Measurements from ENCODE around the gene KIRREL1. TPM values are rescaled to one million over a fixed set of nuclear protein-coding genes. Genes with fewer than 3 reads are reported as not detected.
A peak's percentile ranks its signal among the peaks of the same experiment; 100 is the strongest.

KIRREL1 gene
- total RNA-seq, 1 experiment from 2014 or later, result 42.4 TPM

GRCh38 chr1:157968946-157969345 lies 24.5 kb upstream of the KIRREL1 start:
- Mint-ChIP-seq H3K27me3 (ENCODE audit: low read depth) (peaks cover 9% of the 10 kb centered on the region; the same call in 1 of the 2 replicates), H3K4me1 (peaks cover 15% of the 10 kb centered on the region), H3K4me3 (no peak overlapping the region), H3K9me3 (peaks cover 32% of the 10 kb centered on the region), H3K36me3 (peaks cover 33% of the 10 kb centered on the region), H3K27ac (no peak overlapping the region)
- ChIA-PET POLR2A (no interaction called here), CTCF (interaction anchor here (0.5 to 18.1 kb wide), 12 partner anchors 8 to 152 kb away, joined by 3 to 820 read pairs (median 6); partner anchors contain the start of gene KIRREL1)
- ATAC-seq, result no peak
- no peak for TF ChIP-seq ZNF512 (CRISPR knock-in tag; IDR thresholded peaks at IDR 0.05; ENCODE audit: borderline replicate concordance)
- DNase-seq (ENCODE audit: low spot score), result no peak

GRCh38 chr1:157969697-157970485 lies 23.6 kb upstream of the KIRREL1 start:
- DNase-seq (ENCODE audit: low spot score), result peak; percentile 62
- Mint-ChIP-seq H3K27me3 (ENCODE audit: low read depth) (peaks cover 9% of the 10 kb centered on the region; the same call in 1 of the 2 replicates), H3K36me3 (peaks cover 35% of the 10 kb centered on the region), H3K27ac (no peak overlapping the region), H3K9me3 (peaks cover 35% of the 10 kb centered on the region), H3K4me1 (peaks cover 21% of the 10 kb centered on the region), H3K4me3 (no peak overlapping the region)
- CTCF ChIA-PET, result interaction anchor here (0.9 to 18.1 kb wide), 12 partner anchors 9 to 151 kb away, joined by 3 to 820 read pairs (median 6); partner anchors contain the start of gene KIRREL1
- ATAC-seq, result peak; percentile 80
- no peak for TF ChIP-seq STAT6 (CRISPR knock-in tag; conservative IDR thresholded peaks at IDR 0.05; ENCODE audit: low read depth)
- TF ChIP-seq, protein P1, sequence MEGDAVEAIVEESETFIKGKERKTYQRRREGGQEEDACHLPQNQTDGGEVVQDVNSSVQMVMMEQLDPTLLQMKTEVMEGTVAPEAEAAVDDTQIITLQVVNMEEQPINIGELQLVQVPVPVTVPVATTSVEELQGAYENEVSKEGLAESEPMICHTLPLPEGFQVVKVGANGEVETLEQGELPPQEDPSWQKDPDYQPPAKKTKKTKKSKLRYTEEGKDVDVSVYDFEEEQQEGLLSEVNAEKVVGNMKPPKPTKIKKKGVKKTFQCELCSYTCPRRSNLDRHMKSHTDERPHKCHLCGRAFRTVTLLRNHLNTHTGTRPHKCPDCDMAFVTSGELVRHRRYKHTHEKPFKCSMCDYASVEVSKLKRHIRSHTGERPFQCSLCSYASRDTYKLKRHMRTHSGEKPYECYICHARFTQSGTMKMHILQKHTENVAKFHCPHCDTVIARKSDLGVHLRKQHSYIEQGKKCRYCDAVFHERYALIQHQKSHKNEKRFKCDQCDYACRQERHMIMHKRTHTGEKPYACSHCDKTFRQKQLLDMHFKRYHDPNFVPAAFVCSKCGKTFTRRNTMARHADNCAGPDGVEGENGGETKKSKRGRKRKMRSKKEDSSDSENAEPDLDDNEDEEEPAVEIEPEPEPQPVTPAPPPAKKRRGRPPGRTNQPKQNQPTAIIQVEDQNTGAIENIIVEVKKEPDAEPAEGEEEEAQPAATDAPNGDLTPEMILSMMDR (IDR thresholded peaks at IDR 0.05), result peak; percentile 64; the same call in 1 of the 2 replicates
- POLR2A ChIA-PET, result no interaction called here

- ChIA-PET CTCF (interaction anchor here (0.9 to 18.1 kb wide), 6 partner anchors 20 to 149 kb away, joined by 3 to 820 read pairs (median 6); no protein-coding TSS in a partner anchor), POLR2A (no interaction called here)
- H3K9me3 Mint-ChIP-seq, result peaks cover 42% of the 10 kb centered on the region
- H3K4me1 Mint-ChIP-seq, result peaks cover 23% of the 10 kb centered on the region
- no peak for DNase-seq (ENCODE audit: low spot score)
- H3K27ac Mint-ChIP-seq, result no peak overlapping the region
- TF ChIP-seq FOXK1 (CRISPR knock-in tag; IDR thresholded peaks at IDR 0.05), result no peak
- TF ChIP-seq, protein P2, sequence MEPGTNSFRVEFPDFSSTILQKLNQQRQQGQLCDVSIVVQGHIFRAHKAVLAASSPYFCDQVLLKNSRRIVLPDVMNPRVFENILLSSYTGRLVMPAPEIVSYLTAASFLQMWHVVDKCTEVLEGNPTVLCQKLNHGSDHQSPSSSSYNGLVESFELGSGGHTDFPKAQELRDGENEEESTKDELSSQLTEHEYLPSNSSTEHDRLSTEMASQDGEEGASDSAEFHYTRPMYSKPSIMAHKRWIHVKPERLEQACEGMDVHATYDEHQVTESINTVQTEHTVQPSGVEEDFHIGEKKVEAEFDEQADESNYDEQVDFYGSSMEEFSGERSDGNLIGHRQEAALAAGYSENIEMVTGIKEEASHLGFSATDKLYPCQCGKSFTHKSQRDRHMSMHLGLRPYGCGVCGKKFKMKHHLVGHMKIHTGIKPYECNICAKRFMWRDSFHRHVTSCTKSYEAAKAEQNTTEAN (CRISPR knock-in tag; IDR thresholded peaks at IDR 0.05), result no peak
- TF ChIP-seq ZBTB21 (CRISPR knock-in tag; IDR thresholded peaks at IDR 0.05; ENCODE audit: borderline replicate concordance), result no peak
- TF ChIP-seq TEAD4 (CRISPR knock-in tag; IDR thresholded peaks at IDR 0.05), result no peak
- TF ChIP-seq, protein P3, sequence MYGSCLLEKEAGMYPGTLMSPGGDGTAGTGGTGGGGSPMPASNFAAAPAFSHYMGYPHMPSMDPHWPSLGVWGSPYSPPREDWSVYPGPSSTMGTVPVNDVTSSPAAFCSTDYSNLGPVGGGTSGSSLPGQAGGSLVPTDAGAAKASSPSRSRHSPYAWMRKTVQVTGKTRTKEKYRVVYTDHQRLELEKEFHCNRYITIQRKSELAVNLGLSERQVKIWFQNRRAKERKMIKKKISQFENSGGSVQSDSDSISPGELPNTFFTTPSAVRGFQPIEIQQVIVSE (CRISPR knock-in tag; IDR thresholded peaks at IDR 0.05; ENCODE audit: borderline replicate concordance), result no peak
- no peak for TF ChIP-seq GTF2I (CRISPR knock-in tag; conservative IDR thresholded peaks at IDR 0.05)
- TF ChIP-seq CBFB (CRISPR knock-in tag; IDR thresholded peaks at IDR 0.05; ENCODE audit: low read depth), result no peak
- no peak for TF ChIP-seq ZNF232 (CRISPR knock-in tag; IDR thresholded peaks at IDR 0.05)
- no peak for TF ChIP-seq ETV6 (CRISPR knock-in tag; IDR thresholded peaks at IDR 0.05)
- H3K36me3 Mint-ChIP-seq, result peaks cover 40% of the 10 kb centered on the region
- no peak overlapping the region for H3K4me3 Mint-ChIP-seq
- peaks cover 9% of the 10 kb centered on the region; the same call in 1 of the 2 replicates for H3K27me3 Mint-ChIP-seq (ENCODE audit: low read depth)
- ATAC-seq, result no peak
These were observed 21.7 kb upstream of the KIRREL1 start for GRCh38 chr1:157971769-157972168.

Measured in WTC11 (cell line).